Measurements from ENCODE around the gene CAMK1D. TPM values are rescaled to one million over a fixed set of nuclear protein-coding genes. Genes with fewer than 3 reads are reported as not detected.

CAMK1D gene
- total RNA-seq, 2 donors from 2014 or later, result 4.8 to 14.5 TPM

DNA sequence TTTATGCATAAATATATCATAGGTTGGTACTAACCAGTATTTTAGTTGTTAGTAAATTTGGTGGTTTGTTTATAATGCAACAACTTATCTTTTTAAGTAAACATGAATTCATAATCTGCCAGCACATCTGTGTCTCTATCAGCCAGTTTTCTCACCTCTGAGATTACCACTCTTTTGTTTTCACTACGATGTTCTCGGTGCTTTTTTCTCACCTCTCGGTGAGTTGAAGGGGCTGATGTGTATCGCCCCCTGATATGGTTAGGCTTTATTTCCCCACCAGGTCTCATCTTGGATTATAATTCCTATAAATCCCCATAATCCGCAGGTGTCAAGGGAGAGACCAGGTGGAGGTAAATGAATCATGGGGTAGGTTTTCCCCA lies 114.1 kb downstream of the CAMK1D start:
- no peaks in the 10 kb centered on the region for H3K4me1 ChIP-seq (replicated peaks)
- H3K27me3 ChIP-seq (replicated peaks; ENCODE audit: insufficient read depth), result no peaks in the 10 kb centered on the region
- no peak overlapping the region for H3K4me3 ChIP-seq
- 91% methylated on average over 5 of the region's 5 CpGs for WGBS
- no peak for TF ChIP-seq POLR2AphosphoS5 (IDR thresholded peaks at IDR 0.05)
- TF ChIP-seq, protein P1, sequence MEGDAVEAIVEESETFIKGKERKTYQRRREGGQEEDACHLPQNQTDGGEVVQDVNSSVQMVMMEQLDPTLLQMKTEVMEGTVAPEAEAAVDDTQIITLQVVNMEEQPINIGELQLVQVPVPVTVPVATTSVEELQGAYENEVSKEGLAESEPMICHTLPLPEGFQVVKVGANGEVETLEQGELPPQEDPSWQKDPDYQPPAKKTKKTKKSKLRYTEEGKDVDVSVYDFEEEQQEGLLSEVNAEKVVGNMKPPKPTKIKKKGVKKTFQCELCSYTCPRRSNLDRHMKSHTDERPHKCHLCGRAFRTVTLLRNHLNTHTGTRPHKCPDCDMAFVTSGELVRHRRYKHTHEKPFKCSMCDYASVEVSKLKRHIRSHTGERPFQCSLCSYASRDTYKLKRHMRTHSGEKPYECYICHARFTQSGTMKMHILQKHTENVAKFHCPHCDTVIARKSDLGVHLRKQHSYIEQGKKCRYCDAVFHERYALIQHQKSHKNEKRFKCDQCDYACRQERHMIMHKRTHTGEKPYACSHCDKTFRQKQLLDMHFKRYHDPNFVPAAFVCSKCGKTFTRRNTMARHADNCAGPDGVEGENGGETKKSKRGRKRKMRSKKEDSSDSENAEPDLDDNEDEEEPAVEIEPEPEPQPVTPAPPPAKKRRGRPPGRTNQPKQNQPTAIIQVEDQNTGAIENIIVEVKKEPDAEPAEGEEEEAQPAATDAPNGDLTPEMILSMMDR (IDR thresholded peaks at IDR 0.05), result no peak
- TF ChIP-seq POLR2A (IDR thresholded peaks at IDR 0.05), result no peak
- no peaks in the 10 kb centered on the region for H3K36me3 ChIP-seq
- no peak overlapping the region for H3K27ac ChIP-seq
- intact Hi-C loops (cut with DNase I), result no loop called here
- DNase-seq (ENCODE audit: low spot score), result no peak
- H3K9me3 ChIP-seq, result no peaks in the 10 kb centered on the region

DNA sequence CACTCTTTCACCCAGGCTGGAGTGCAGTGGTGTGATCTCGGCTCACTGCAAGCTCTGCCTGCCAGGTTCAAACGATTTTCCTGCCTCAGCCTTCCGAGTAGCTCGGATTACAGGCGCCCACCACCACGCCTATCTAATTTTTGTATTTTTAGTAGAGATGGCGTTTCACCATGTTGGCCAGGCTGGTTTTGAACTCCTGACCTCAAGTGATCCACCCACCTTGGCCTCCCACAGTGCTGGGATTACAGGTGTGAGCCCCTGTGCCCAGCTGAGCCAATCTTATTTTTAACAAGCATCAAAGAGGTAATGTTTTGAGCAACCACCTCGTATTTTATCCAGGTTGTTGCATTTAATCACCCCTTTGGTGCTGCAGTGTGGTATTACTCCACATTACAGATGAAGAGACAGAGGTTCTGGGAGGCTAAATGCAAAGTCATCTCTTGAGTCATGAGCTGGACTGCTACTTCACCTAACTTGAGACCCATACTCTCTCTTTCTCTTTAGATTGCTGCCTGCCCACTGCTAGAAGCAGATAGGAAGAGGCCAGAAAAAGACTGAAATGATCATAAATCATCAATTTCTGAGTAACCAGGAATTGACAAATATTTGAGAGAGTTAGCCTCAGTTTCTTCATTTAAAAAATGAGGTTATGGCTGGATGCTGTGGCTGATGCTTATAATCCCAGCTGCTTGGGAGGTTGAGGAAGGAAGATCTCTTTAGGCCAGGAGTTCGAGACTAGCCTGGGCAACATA lies 116.2 kb downstream of the CAMK1D start:
- no peak overlapping the region for H3K4me3 ChIP-seq
- TF ChIP-seq, protein P1 (IDR thresholded peaks at IDR 0.05), result no peak
- TF ChIP-seq POLR2AphosphoS5 (IDR thresholded peaks at IDR 0.05) (no peak), POLR2A (IDR thresholded peaks at IDR 0.05) (no peak)
- no peaks in the 10 kb centered on the region for H3K27me3 ChIP-seq (replicated peaks; ENCODE audit: insufficient read depth)
- no peaks in the 10 kb centered on the region for H3K4me1 ChIP-seq (replicated peaks)
- no peaks in the 10 kb centered on the region for H3K9me3 ChIP-seq
- intact Hi-C loops (cut with DNase I), result no loop called here
- DNase-seq (ENCODE audit: low spot score), result no peak
- WGBS, result 85% methylated on average over 9 of the region's 9 CpGs
- no peak overlapping the region for H3K27ac ChIP-seq
- H3K36me3 ChIP-seq, result no peaks in the 10 kb centered on the region

DNA sequence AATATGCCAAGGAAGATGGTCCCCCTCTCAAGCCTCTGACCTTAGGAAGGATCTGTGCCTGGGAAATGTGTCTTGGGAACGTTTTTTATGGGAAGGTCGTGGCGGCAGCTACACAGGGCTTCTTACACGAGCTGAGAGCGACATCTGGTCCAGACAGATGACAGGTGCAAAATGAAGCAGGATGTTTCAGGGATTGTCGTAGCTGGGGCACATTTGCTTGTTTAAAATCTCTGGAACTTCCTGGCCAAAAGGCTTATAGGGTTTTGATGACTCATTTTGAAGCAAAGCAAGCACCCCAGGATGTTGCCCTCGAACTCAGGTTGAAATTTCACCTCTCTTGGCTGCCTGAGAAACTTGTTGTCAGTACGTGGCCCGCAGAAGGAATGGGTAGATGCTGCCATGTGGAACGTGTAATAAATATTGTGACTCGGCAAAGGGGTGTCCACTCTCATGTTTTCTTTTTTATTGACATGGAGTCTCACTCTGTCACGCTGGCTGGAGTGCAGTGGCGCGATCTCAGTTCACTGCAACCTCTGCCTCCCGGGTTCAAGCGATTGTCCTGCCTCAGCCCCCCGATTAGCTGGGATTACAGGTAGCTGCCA lies 117.5 kb downstream of the CAMK1D start:
- no peak overlapping the region for H3K27ac ChIP-seq
- no peak for TF ChIP-seq POLR2A (IDR thresholded peaks at IDR 0.05)
- TF ChIP-seq POLR2AphosphoS5 (IDR thresholded peaks at IDR 0.05), result no peak
- TF ChIP-seq, protein P1 (IDR thresholded peaks at IDR 0.05), result no peak
- no peaks in the 10 kb centered on the region for H3K9me3 ChIP-seq
- H3K36me3 ChIP-seq, result no peaks in the 10 kb centered on the region
- H3K4me1 ChIP-seq (replicated peaks), result no peaks in the 10 kb centered on the region
- no peak overlapping the region for H3K4me3 ChIP-seq
- H3K27me3 ChIP-seq (replicated peaks; ENCODE audit: insufficient read depth), result no peaks in the 10 kb centered on the region
- no peak for DNase-seq (ENCODE audit: low spot score)
- intact Hi-C loops (cut with DNase I), result no loop called here
- WGBS, result 57% methylated on average over 17 of the region's 17 CpGs

DNA sequence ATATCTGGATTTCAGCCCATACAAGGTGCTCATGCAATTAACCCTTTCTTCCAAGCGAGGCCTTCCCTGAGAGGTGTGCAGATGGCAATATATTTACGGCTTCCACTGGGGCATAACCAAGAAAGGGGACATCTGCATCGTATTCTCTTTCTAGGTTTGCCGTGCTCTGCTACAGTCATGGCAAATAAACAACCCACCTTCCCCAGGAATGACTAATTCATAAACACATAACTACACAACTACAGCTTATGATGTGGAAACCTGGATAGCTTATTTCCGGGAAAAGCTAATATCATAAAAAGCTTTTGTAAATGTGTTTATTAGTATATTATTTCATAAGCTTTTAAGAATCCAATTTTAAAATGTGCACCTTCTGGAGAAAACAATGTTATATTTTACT lies 120.0 kb downstream of the CAMK1D start:
- Histone ChIP-seq H3K4me1 (replicated peaks) (no peaks in the 10 kb centered on the region), H3K4me3 (no peak overlapping the region), H3K9me3 (no peaks in the 10 kb centered on the region), H3K27ac (no peak overlapping the region), H3K36me3 (no peaks in the 10 kb centered on the region), H3K27me3 (replicated peaks; ENCODE audit: insufficient read depth) (no peaks in the 10 kb centered on the region)
- TF ChIP-seq, protein P1 (IDR thresholded peaks at IDR 0.05), result no peak
- TF ChIP-seq POLR2A (IDR thresholded peaks at IDR 0.05) (no peak), POLR2AphosphoS5 (IDR thresholded peaks at IDR 0.05) (no peak)
- DNase-seq (ENCODE audit: low spot score), result no peak
- 94% methylated on average over 5 of the region's 5 CpGs for WGBS
- intact Hi-C loops (cut with DNase I), result no loop called here

DNA sequence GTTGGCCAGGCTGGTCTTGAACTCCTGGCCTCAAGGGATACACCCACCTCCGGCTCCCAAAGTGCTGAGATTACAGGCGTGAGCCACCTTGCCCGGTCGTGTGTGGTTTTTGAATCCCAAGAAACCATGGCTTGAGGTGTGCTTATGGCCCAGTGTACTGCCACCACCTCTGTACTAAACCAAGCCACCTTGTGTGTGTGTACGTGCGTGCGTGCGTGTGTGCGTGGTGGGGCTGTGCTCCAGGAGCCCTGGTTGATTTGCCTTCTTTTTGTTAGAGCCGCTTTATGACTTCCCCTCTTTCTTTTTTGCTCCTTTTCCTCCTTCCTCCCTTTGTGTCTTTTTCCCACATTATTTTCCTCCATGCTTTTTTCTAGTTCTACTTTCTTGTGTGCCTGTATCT lies 121.4 kb downstream of the CAMK1D start:
- WGBS, result 98% methylated on average over 10 of the region's 10 CpGs
- H3K4me3 ChIP-seq, result no peak overlapping the region
- no peaks in the 10 kb centered on the region for H3K36me3 ChIP-seq
- H3K27me3 ChIP-seq (replicated peaks; ENCODE audit: insufficient read depth), result no peaks in the 10 kb centered on the region
- no peak for DNase-seq (ENCODE audit: low spot score)
- no peak for TF ChIP-seq POLR2AphosphoS5 (IDR thresholded peaks at IDR 0.05)
- TF ChIP-seq, protein P1 (IDR thresholded peaks at IDR 0.05), result no peak
- TF ChIP-seq POLR2A (IDR thresholded peaks at IDR 0.05), result no peak
- H3K4me1 ChIP-seq (replicated peaks), result no peaks in the 10 kb centered on the region
- intact Hi-C loops (cut with DNase I), result no loop called here
- H3K27ac ChIP-seq, result no peak overlapping the region
- no peaks in the 10 kb centered on the region for H3K9me3 ChIP-seq
